K562 (cell line): ENCODE results near the gene ADSS1. TPM values are rescaled to one million over a fixed set of nuclear protein-coding genes. Genes with fewer than 3 reads are reported as not detected.

ENCODE experiments used
- ATAC-seq: fragments of 200-7000 bp; cut with Tn5 transposase; 3 replicates; pipeline ENCODE4 v1.9.1; 2020; ENCODE audit warnings: moderate library complexity
- BruUV-seq: library from RNA; stranded (reverse); fragments of 400-500 nt; replicated peaks from 2 replicates; lab custom pipeline; 2021; lab: Mats Ljungman, UMichigan
- CTCF ChIA-PET: fragments of 300-600 bp; formaldehyde crosslinking; extraction: SDS; loops from one replicate; lab custom pipeline; 2021; ENCODE audit warnings: low intra/inter-chr PET ratio; lab: Yijun Ruan, JAX
- POLR2A ChIA-PET: fragments of 300-600, 350-650 bp; sonication (Branson Sonifier 250); formaldehyde crosslinking; extraction: SDS; loops from one replicate; lab custom pipeline; 2021; ENCODE audit warnings: antibody characterized with exemption, inconsistent platforms; lab: Yijun Ruan, JAX
- DNase-seq, 4 experiments: peaks; one replicate each; pipeline versions ENCODE4 v3.0.0 to v3.0.0-alpha.2; 2011 to 2018; ENCODE audit warnings: low spot score in 3 of 4, mixed read lengths in 3 of 4; ENCODE audit errors: extremely low read depth in 1 of 4
- FAIRE-seq: peaks from 2 replicates; lab custom pipeline; 2011; peaks lifted over from hg19 to GRCh38; lab: Jason Lieb, UNC
- H2AFZ ChIP-seq: 2 replicates; pipeline ENCODE4 v1.6.0; 2011; ENCODE audit warnings: low read depth, low read length, control low read depth, inconsistent platforms
- H3K27ac ChIP-seq: fragments of 200-600 bp; 3 replicates; pipeline ENCODE4 v1.8.0; 2011; ENCODE audit warnings: low read depth, mild to moderate bottlenecking, control low read depth, inconsistent platforms, low read length, moderate library complexity, mixed read lengths; ENCODE audit errors: extremely low read depth
- H3K27me3 ChIP-seq, 2 experiments: fragments of 300-600 bp in 1 of 2; 2 replicates in 1 of 2; 3 replicates in 1 of 2; pipeline versions ENCODE4 v1.6.0 to v1.8.0; 2011; ENCODE audit warnings: inconsistent platforms in 2 of 2, low read length in 2 of 2, mild to moderate bottlenecking in 1 of 2, mixed read lengths in 1 of 2, moderate library complexity in 1 of 2; ENCODE audit not compliant: control insufficient read depth in 2 of 2, insufficient read depth in 2 of 2
- H3K36me3 ChIP-seq: fragments of 300-600 bp; 3 replicates; pipeline ENCODE4 v1.8.0; 2011; ENCODE audit warnings: mild to moderate bottlenecking, low read length, inconsistent platforms; ENCODE audit not compliant: control insufficient read depth, insufficient read depth
- H3K4me1 ChIP-seq, 2 experiments: fragments of 200-600 bp in 1 of 2; replicated peaks in 1 of 2; 2 replicates in 1 of 2; 3 replicates in 1 of 2; pipeline versions ENCODE4 v1.5.1 to v1.8.0; 2011; ENCODE audit warnings: inconsistent platforms in 2 of 2, low read length in 2 of 2, mild to moderate bottlenecking in 1 of 2, mixed read lengths in 1 of 2, moderate library complexity in 1 of 2; ENCODE audit not compliant: control insufficient read depth in 2 of 2, insufficient read depth in 2 of 2
- H3K4me2 ChIP-seq: 2 replicates; pipeline ENCODE4 v1.6.1; 2011; ENCODE audit warnings: low read length, control low read depth, inconsistent platforms, mixed read lengths; ENCODE audit not compliant: insufficient read depth
- H3K4me3 ChIP-seq: fragments of 200-600 bp; sonication (generic), shearing (Covaris generic); 2 replicates; pipeline ENCODE4 v1.5.1; 2016; ENCODE audit warnings: control low read depth, inconsistent platforms
- H3K79me2 ChIP-seq: fragments of 200-600 bp; 3 replicates; pipeline ENCODE4 v1.8.0; 2011; ENCODE audit warnings: low read length, inconsistent platforms; ENCODE audit not compliant: control insufficient read depth, insufficient read depth
- H3K9ac ChIP-seq, 2 experiments: 2 replicates each; pipeline versions ENCODE4 v1.6.0 to v1.6.1; 2011; ENCODE audit warnings: low read depth in 2 of 2, low read length in 2 of 2, control low read depth in 1 of 2, inconsistent platforms in 1 of 2, mild to moderate bottlenecking in 1 of 2, mixed read lengths in 1 of 2; ENCODE audit not compliant: insufficient read depth in 1 of 2
- H3K9me1 ChIP-seq: one replicate; pipeline ENCODE4 v1.6.0; 2011; ENCODE audit warnings: inconsistent platforms, mild to moderate bottlenecking, low read length, moderate library complexity; ENCODE audit not compliant: control insufficient read depth, insufficient read depth
- H3K9me3 ChIP-seq: replicated peaks from 2 replicates; pipeline ENCODE4 v1.5.1; 2011; ENCODE audit warnings: low read depth, low read length, inconsistent platforms; ENCODE audit not compliant: control insufficient read depth, insufficient read depth
- H4K20me1 ChIP-seq: replicated peaks from 2 replicates; pipeline ENCODE4 v1.6.1; 2011; ENCODE audit warnings: low read length, inconsistent platforms, mixed read lengths; ENCODE audit not compliant: control insufficient read depth, insufficient read depth
- BRF1 ChIP-seq: IDR thresholded peaks from 3 replicates; pipeline ENCODE4 v1.6.1; 2011; ENCODE audit warnings: borderline replicate concordance, mild to moderate bottlenecking; ENCODE audit not compliant: insufficient read length; ENCODE audit errors: extremely low read depth
- ESRRB ChIP-seq: fragments of 250-450 bp; sonication (Bioruptor Pico); IDR thresholded peaks from 2 replicates; pipeline ENCODE4 v1.5.0; 2020; ENCODE audit warnings: mild to moderate bottlenecking, moderate library complexity, borderline replicate concordance
- RBFOX2 ChIP-seq: fragments of 200-400 bp; formaldehyde crosslinking; IDR thresholded peaks from 2 replicates; pipeline ENCODE4 v1.6.1; 2017; ENCODE audit warnings: low read depth, mild to moderate bottlenecking, low read length, moderate library complexity
- RBM17 ChIP-seq: fragments of 200-400 bp; formaldehyde crosslinking; IDR thresholded peaks from 2 replicates; pipeline ENCODE4 v1.6.1; 2017; ENCODE audit warnings: low read depth, mild to moderate bottlenecking, low read length, borderline replicate concordance
- RFX7 ChIP-seq: fragments of 250-450 bp; sonication (Bioruptor Pico); IDR thresholded peaks from 2 replicates; pipeline ENCODE4 v1.5.1; 2021; ENCODE audit warnings: mild to moderate bottlenecking
- TGIF2 ChIP-seq: sonication (generic); formaldehyde crosslinking; IDR thresholded peaks from 2 replicates; pipeline ENCODE4 v1.8.1; 2022; ENCODE audit warnings: mild to moderate bottlenecking, missing genetic modification reagents, moderate library complexity
- ZNF766 ChIP-seq: fragments of 200-800 bp; sonication (Bioruptor generic); conservative IDR thresholded peaks from 2 replicates; pipeline ENCODE4 v1.6.1; 2016; ENCODE audit warnings: missing genetic modification characterization, missing compliant biosample characterization
- WGBS: fragments of 100-300 bp; shearing (Covaris generic); methylation state at CpG from one replicate; pipeline ENCODE4 v1.1.6; 2016; ENCODE audit warnings: low coverage, mixed read lengths; ENCODE audit not compliant: insufficient coverage; ENCODE audit errors: missing lambda C conversion rate; 5-methylcytosine and 5-hydroxymethylcytosine counted together
- in situ Hi-C: fragments of 300-500 bp; cut with MboI; formaldehyde crosslinking; loops from 4 replicates; pipeline ENCODE4 v1.15.0; 2018; ENCODE audit warnings: inconsistent platforms, mixed read lengths
- intact Hi-C: fragments of 100-400 bp; cut with micrococcal nuclease; formaldehyde crosslinking; loops from 2 replicates; pipeline ENCODE4 v1.14.2; 2022
- polyA plus RNA-seq, 8 experiments: library from polyadenylated mRNA; depleted of rRNA in 4 of 8; stranded (reverse) in 5 of 8; unstranded in 3 of 8; fragments of >200 nt; fragmentation: Nextera tagmentation in 2 of 8; fragmentation: Illumina TruSeq in 1 of 8; extraction: Ambion mirVana in 2 of 8; extraction: Trizol in 1 of 8; gene quantifications; 2 replicates each; pipeline versions ENCODE4 v1.2.1 to v1.2.3, GENCODE V29; 2011 to 2014; ENCODE audit warnings: inconsistent platforms in 1 of 8, missing spikeins in 1 of 8
- total RNA-seq, 7 experiments: library from RNA; depleted of rRNA in 6 of 7; stranded (reverse); fragments of >200 nt in 6 of 7; fragmentation: Illumina TruSeq in 2 of 7; extraction: Trizol in 2 of 7; gene quantifications; 2 replicates each; pipeline versions ENCODE4 v1.2.1 to v1.2.3, GENCODE V29; 2011 to 2021; ENCODE audit warnings: low replicate concordance in 1 of 7
- TF ChIP-seq, protein P1 (sequence below): sonication (generic); formaldehyde crosslinking; IDR thresholded peaks from 2 replicates; pipeline ENCODE4 v1.8.1; 2023; ENCODE audit warnings: mild to moderate bottlenecking, missing genetic modification reagents

The ADSS1 gene
- total and polyA plus RNA-seq, 9 of the 15 experiments (the other 6 are each of a cell fraction or from before 2014, with no cell fraction given): 0.53 to 5.9 (median 3.9) TPM

- Histone ChIP-seq H3K36me3 (peaks cover 62% of the 10 kb centered on the region; the same call in 1 of the 3 replicates), H3K9me1 (no peaks in the 10 kb centered on the region), H2AFZ (no peak overlapping the region), H3K4me2 (no peak overlapping the region), H3K9ac (peak overlapping the region in 1 of 2 experiments; percentile 52; a peak in 2 of 4 replicates), H3K27ac (no peak overlapping the region), H3K79me2 (peaks cover 33% of the 10 kb centered on the region), H4K20me1 (peaks cover 6% of the 10 kb centered on the region; the same call in 1 of the 2 replicates), H3K4me3 (no peak overlapping the region), H3K4me1 (peaks cover under 1 to 59% of the 10 kb centered on the region in 2 experiments; a peak in 2 of 5 replicates), H3K27me3 (no peaks in the 10 kb centered on the region), H3K9me3 (no peaks in the 10 kb centered on the region)
- DNase-seq (no peak), FAIRE-seq (no peak), ATAC-seq (no peak)
- ChIA-PET CTCF (no interaction called here), POLR2A (interaction anchor here (0.6 to 0.7 kb wide), 3 partner anchors 38 to 206 kb away, joined by 3 to 4 read pairs (median 3); no protein-coding TSS in a partner anchor)
- intact Hi-C loops: no loop called here
- TF ChIP-seq, protein P1, sequence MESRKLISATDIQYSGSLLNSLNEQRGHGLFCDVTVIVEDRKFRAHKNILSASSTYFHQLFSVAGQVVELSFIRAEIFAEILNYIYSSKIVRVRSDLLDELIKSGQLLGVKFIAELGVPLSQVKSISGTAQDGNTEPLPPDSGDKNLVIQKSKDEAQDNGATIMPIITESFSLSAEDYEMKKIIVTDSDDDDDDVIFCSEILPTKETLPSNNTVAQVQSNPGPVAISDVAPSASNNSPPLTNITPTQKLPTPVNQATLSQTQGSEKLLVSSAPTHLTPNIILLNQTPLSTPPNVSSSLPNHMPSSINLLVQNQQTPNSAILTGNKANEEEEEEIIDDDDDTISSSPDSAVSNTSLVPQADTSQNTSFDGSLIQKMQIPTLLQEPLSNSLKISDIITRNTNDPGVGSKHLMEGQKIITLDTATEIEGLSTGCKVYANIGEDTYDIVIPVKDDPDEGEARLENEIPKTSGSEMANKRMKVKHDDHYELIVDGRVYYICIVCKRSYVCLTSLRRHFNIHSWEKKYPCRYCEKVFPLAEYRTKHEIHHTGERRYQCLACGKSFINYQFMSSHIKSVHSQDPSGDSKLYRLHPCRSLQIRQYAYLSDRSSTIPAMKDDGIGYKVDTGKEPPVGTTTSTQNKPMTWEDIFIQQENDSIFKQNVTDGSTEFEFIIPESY (CRISPR knock-in tag): no peak
- TF ChIP-seq RBM17 (no peak), ZNF766 (CRISPR knock-in tag) (no peak), BRF1 (no peak), ESRRB (CRISPR knock-in tag) (no peak), RBFOX2 (peak; percentile 23; the same call in 1 of the 2 replicates), TGIF2 (CRISPR knock-in tag) (no peak), RFX7 (CRISPR knock-in tag) (no peak)
- BruUV-seq: no TSS peak
- in situ Hi-C loops: no loop called here
- WGBS: 92% methylated on average over 7 of the region's 14 CpGs
These were observed 64.3 kb downstream of the ADSS1 start for GRCh38 chr14:104788161-104788818.
